PC-9 (cell line): ENCODE measurements around the gene PLCG2. TPM values are rescaled to one million over a fixed set of nuclear protein-coding genes. Genes with fewer than 3 reads are reported as not detected.

Source experiments
- BruUV-seq: library from RNA; stranded (reverse); fragments of 400-500 nt; replicated peaks from 2 replicates; lab custom pipeline; 2021; lab: Mats Ljungman, UMichigan
- CTCF ChIA-PET: fragments of 300-600 bp; sonication (Branson Sonifier 250); formaldehyde crosslinking; loops from one replicate; lab custom pipeline; 2022; ENCODE audit warnings: antibody characterized with exemption; lab: Charles Lee
- POLR2A ChIA-PET: fragments of 300-600 bp; sonication (Branson Sonifier 250); formaldehyde crosslinking; loops from one replicate; lab custom pipeline; 2022; ENCODE audit warnings: antibody characterized with exemption; ENCODE audit not compliant: unreplicated experiment; lab: Charles Lee
- DNase-seq, 2 experiments: peaks; one replicate each; pipeline versions ENCODE4 v3.0.0 to v3.0.0-alpha.2; 2015 to 2022; ENCODE audit warnings: mixed read lengths in 1 of 2
- H2AFZ ChIP-seq: fragments of 200-600 bp; sonication (generic); 2 replicates; pipeline ENCODE4 v1.8.1; 2017; ENCODE audit warnings: antibody characterized with exemption
- H3F3A ChIP-seq: fragments of 200-600 bp; sonication (generic); 2 replicates; pipeline ENCODE4 v1.8.1; 2017; ENCODE audit warnings: antibody characterized with exemption, mild to moderate bottlenecking, low read depth; ENCODE audit not compliant: insufficient read depth
- H3K27ac ChIP-seq: fragments of 200-600 bp; sonication (generic); 2 replicates; pipeline ENCODE4 v1.6.1; 2016; ENCODE audit warnings: mixed run types
- H3K27me3 ChIP-seq: fragments of 200-600 bp; sonication (generic); 2 replicates; pipeline ENCODE4 v1.6.1; 2016; ENCODE audit warnings: low read depth, mixed run types; ENCODE audit not compliant: insufficient read depth
- H3K36me3 ChIP-seq: fragments of 200-600 bp; sonication (generic); 2 replicates; pipeline ENCODE4 v1.6.1; 2016; ENCODE audit warnings: low read depth, mixed run types
- H3K4me1 ChIP-seq: fragments of 200-600 bp; sonication (generic); replicated peaks from 2 replicates; pipeline ENCODE4 v1.6.1; 2016; ENCODE audit warnings: mixed run types; ENCODE audit not compliant: insufficient read depth
- H3K4me2 ChIP-seq: fragments of 200-600 bp; sonication (generic); 2 replicates; pipeline ENCODE4 v1.6.1; 2017; ENCODE audit warnings: mixed run types
- H3K4me3 ChIP-seq: fragments of 200-600 bp; sonication (generic); 2 replicates; pipeline ENCODE4 v1.6.1; 2016; ENCODE audit warnings: mixed run types
- H3K79me2 ChIP-seq: fragments of 200-600 bp; sonication (generic); 2 replicates; pipeline ENCODE4 v1.6.1; 2017; ENCODE audit warnings: low read depth, mixed run types
- H3K9me2 ChIP-seq: fragments of 200-600 bp; sonication (generic); 2 replicates; pipeline ENCODE4 v1.8.1; 2017; ENCODE audit warnings: mild to moderate bottlenecking; ENCODE audit not compliant: insufficient read depth
- H3K9me3 ChIP-seq: fragments of 200-600 bp; sonication (generic); 2 replicates; pipeline ENCODE4 v1.8.1; 2016; ENCODE audit warnings: low read depth; ENCODE audit not compliant: insufficient read depth
- H4K20me1 ChIP-seq: fragments of 200-600 bp; sonication (generic); 2 replicates; pipeline ENCODE4 v1.8.1; 2017; ENCODE audit not compliant: insufficient read depth
- CTCF ChIP-seq: fragments of 200-600 bp; sonication (generic); conservative IDR thresholded peaks from 2 replicates; pipeline ENCODE4 v1.6.1; 2017; ENCODE audit warnings: mixed run types, antibody characterized with exemption, mild to moderate bottlenecking, moderate library complexity
- EZH2 ChIP-seq: fragments of 200-600 bp; sonication (generic); IDR thresholded peaks from 2 replicates; pipeline ENCODE4 v1.8.0; 2017; ENCODE audit warnings: antibody characterized with exemption, low read depth
- intact Hi-C: fragments of 100-400 bp; cut with micrococcal nuclease; formaldehyde crosslinking; loops from one replicate; pipeline ENCODE4 v1.10.0; 2022; ENCODE audit not compliant: unreplicated experiment
- total RNA-seq: library from RNA; stranded (reverse); gene quantifications from 2 replicates; pipeline ENCODE4 v1.2.3, GENCODE V29; 2021

Gene PLCG2
- total RNA-seq, 1 experiment from 2014 or later: 10.8 TPM

GRCh38 chr16:81823111-81823510 lies 44.0 kb downstream of the PLCG2 start:
- Histone ChIP-seq H3K27me3 (no peaks in the 10 kb centered on the region), H4K20me1 (no peaks in the 10 kb centered on the region), H3K79me2 (no peaks in the 10 kb centered on the region), H3K4me2 (no peak overlapping the region), H3K4me1 (no peaks in the 10 kb centered on the region), H3K9me3 (no peaks in the 10 kb centered on the region), H3K27ac (no peak overlapping the region), H3F3A (no peaks in the 10 kb centered on the region), H3K4me3 (no peak overlapping the region), H2AFZ (no peak overlapping the region), H3K36me3 (no peaks in the 10 kb centered on the region), H3K9me2 (no peaks in the 10 kb centered on the region)
- intact Hi-C loops: no loop called here
- no peak for TF ChIP-seq EZH2
- no peak for TF ChIP-seq CTCF
- ChIA-PET CTCF (no interaction called here), POLR2A (no interaction called here)
- DNase-seq: no peak
- no TSS peak for BruUV-seq

- CTCF ChIA-PET: no interaction called here
- Histone ChIP-seq H3K27ac (no peak overlapping the region), H3F3A (no peaks in the 10 kb centered on the region), H3K36me3 (no peaks in the 10 kb centered on the region), H4K20me1 (no peaks in the 10 kb centered on the region), H2AFZ (no peak overlapping the region), H3K4me2 (no peak overlapping the region), H3K4me3 (no peak overlapping the region), H3K9me2 (no peaks in the 10 kb centered on the region), H3K79me2 (no peaks in the 10 kb centered on the region), H3K9me3 (no peaks in the 10 kb centered on the region), H3K4me1 (no peaks in the 10 kb centered on the region), H3K27me3 (no peaks in the 10 kb centered on the region)
- no peak for DNase-seq
- POLR2A ChIA-PET: no interaction called here
- no peak for TF ChIP-seq EZH2
- TF ChIP-seq CTCF: no peak
- intact Hi-C loops: no loop called here
- no TSS peak for BruUV-seq
These were observed 44.6 kb downstream of the PLCG2 start for GRCh38 chr16:81823734-81824133.

- Histone ChIP-seq H2AFZ (no peak overlapping the region), H3K4me2 (no peak overlapping the region), H3F3A (no peaks in the 10 kb centered on the region), H3K36me3 (no peaks in the 10 kb centered on the region), H3K79me2 (no peaks in the 10 kb centered on the region), H3K9me3 (no peaks in the 10 kb centered on the region), H3K27me3 (no peaks in the 10 kb centered on the region), H3K27ac (no peak overlapping the region), H3K4me1 (no peaks in the 10 kb centered on the region), H3K4me3 (no peak overlapping the region), H3K9me2 (no peaks in the 10 kb centered on the region), H4K20me1 (no peaks in the 10 kb centered on the region)
- CTCF ChIA-PET: no interaction called here
- POLR2A ChIA-PET: no interaction called here
- intact Hi-C loops: no loop called here
- TF ChIP-seq CTCF (no peak), EZH2 (no peak)
- no peak for DNase-seq
- no TSS peak for BruUV-seq
These were observed 47.4 kb downstream of the PLCG2 start for GRCh38 chr16:81826523-81826922.
